Measurements from ENCODE around the gene CCNC.

The CCNC gene

GRCh38 chr6:99592900-99593299, 24.4 kb upstream of the CCNC start:
- ChIA-PET POLR2A (interaction anchor here (0.7 kb wide), 1 partner anchor 21 kb away, joined by 3 read pairs; no protein-coding TSS in a partner anchor), CTCF (interaction anchor here (0.5 to 1.6 kb wide), 3 partner anchors 20 to 122 kb away, joined by 3 to 6 read pairs (median 4); no protein-coding TSS in a partner anchor)
- TF ChIP-seq GLI2 (tag by site-specific recombination; IDR thresholded peaks at IDR 0.05; ENCODE audit: borderline replicate concordance, low read depth) (no peak), ZIC2 (tag by site-specific recombination; IDR thresholded peaks at IDR 0.05) (no peak), KLF8 (tag by site-specific recombination; IDR thresholded peaks at IDR 0.05) (no peak), GLI4 (tag by site-specific recombination; IDR thresholded peaks at IDR 0.05) (no peak), ZNF362 (tag by site-specific recombination; IDR thresholded peaks at IDR 0.05) (no peak), ZNF792 (tag by site-specific recombination; IDR thresholded peaks at IDR 0.05) (no peak), ZNF837 (tag by site-specific recombination; IDR thresholded peaks at IDR 0.05) (no peak), ZNF473 (tag by site-specific recombination; IDR thresholded peaks at IDR 0.05) (no peak)
- no peaks in the 10 kb centered on the region for H3K9me3 ChIP-seq (ENCODE audit: control insufficient read depth, insufficient read depth, low read depth, low read length)
- H3K27ac ChIP-seq (ENCODE audit: extremely low read depth, low read depth, low read length) = no peak overlapping the region
- H3K4me3 ChIP-seq (ENCODE audit: low read depth, low read length) = no peak overlapping the region
- H3K36me3 ChIP-seq (ENCODE audit: control insufficient read depth in 2 of 2, insufficient read depth in 1 of 2, low read length in 2 of 2) = no peaks in the 10 kb centered on the region
- no peaks in the 10 kb centered on the region; the same call in 1 of the 2 replicates for H3K4me1 ChIP-seq (ENCODE audit: control insufficient read depth, insufficient read depth, low read length)

- TF ChIP-seq ZNF701 (tag by site-specific recombination; IDR thresholded peaks at IDR 0.05) = no peak
- no peak for TF ChIP-seq ZNF626 (tag by site-specific recombination; IDR thresholded peaks at IDR 0.05)
- TF ChIP-seq ZNF76 (tag by site-specific recombination; IDR thresholded peaks at IDR 0.05; ENCODE audit: borderline replicate concordance, low read depth) = no peak
- no peak for TF ChIP-seq ZNF830 (tag by site-specific recombination; IDR thresholded peaks at IDR 0.05; ENCODE audit: low read depth)
- TF ChIP-seq ZNF138 (tag by site-specific recombination; IDR thresholded peaks at IDR 0.05; ENCODE audit: borderline replicate concordance) = no peak
- no peak for TF ChIP-seq REPIN1 (tag by site-specific recombination; IDR thresholded peaks at IDR 0.05; ENCODE audit: low read depth)
- TF ChIP-seq ZBTB17 (tag by site-specific recombination; IDR thresholded peaks at IDR 0.05) = no peak
- TF ChIP-seq FEZF1 (tag by site-specific recombination; IDR thresholded peaks at IDR 0.05) = no peak
- TF ChIP-seq ZNF585B (tag by site-specific recombination; IDR thresholded peaks at IDR 0.05) = no peak
- no peak for TF ChIP-seq CTCF (tag by site-specific recombination; IDR thresholded peaks at IDR 0.05)
- TF ChIP-seq PRDM2 (tag by site-specific recombination; IDR thresholded peaks at IDR 0.05; ENCODE audit: borderline replicate concordance) = no peak
- TF ChIP-seq HIC1 (tag by site-specific recombination; IDR thresholded peaks at IDR 0.05) = no peak
- no peak for TF ChIP-seq ZNF155 (tag by site-specific recombination; IDR thresholded peaks at IDR 0.05)
- Histone ChIP-seq H3K9me3 (ENCODE audit: control insufficient read depth, insufficient read depth, low read depth, low read length) (no peaks in the 10 kb centered on the region), H3K27ac (ENCODE audit: extremely low read depth, low read depth, low read length) (no peak overlapping the region), H3K4me3 (ENCODE audit: low read depth, low read length) (no peak overlapping the region), H3K4me1 (ENCODE audit: control insufficient read depth, insufficient read depth, low read length) (no peaks in the 10 kb centered on the region; the same call in 1 of the 2 replicates), H3K36me3 (ENCODE audit: control insufficient read depth in 2 of 2, insufficient read depth in 1 of 2, low read length in 2 of 2) (no peaks in the 10 kb centered on the region)
- ChIA-PET POLR2A (no interaction called here), CTCF (no interaction called here)
Observed at GRCh38 chr6:99591673-99592364, 23.4 kb upstream of the CCNC start.

All from HEK293 (cell line).